HG02588 (cell line): ENCODE results near the gene HEPH.
"Not testable (repeated sequence)": the region's sequence is repeated elsewhere in the genome, so short reads cannot be mapped to it uniquely, and the experiment has no call there.

Experiments used
- ATAC-seq: cut with Tn5 transposase; IDR thresholded peaks from one replicate; pipeline ENCODE4 v1.9.1; 2021; ENCODE audit warnings: mild to moderate bottlenecking, moderate library complexity; ENCODE audit not compliant: unreplicated experiment

Gene HEPH

DNA sequence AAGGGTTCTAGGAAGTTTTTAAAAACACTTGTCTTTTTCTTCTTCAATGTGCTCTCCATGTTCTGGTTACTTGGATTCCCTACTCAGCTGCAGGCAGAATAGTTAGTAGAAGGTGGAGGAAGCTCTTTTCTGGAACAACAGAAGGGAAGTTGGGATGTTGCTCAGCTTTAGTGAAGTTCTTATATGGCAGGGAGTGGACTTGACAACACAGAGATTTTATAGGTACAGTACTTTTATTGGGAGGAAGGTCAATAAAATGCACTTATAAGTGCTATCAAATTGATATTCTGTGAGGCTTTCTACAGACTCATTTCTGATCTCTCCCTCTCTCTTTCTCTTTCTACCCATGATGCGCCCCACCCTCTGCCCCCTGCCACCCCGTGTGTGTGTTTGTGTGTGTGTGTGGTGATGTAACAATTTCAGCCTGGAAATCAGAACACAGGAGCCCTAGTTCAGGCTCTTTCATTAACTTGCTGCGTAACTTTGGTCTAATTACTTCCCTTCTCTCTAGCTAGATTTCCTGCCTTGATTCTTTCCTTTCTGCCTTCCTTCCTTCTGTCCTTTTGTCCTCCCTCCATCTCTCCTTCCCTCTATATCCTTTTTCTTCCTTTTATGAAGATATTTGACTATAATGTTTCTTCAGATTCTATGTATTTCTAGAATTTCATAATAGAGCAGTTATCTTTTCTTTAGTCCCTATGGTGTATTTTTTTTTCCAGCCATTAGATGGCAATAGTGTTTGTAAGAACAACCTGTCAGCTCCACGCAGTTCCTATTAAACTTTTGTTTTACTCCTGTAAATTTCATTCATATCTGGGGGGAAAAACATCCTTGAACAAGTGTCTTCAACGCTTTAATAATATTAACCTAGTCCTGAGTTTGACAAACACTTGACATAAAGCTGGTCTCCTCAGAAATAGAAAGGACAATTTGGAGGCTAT, 37.1 kb downstream of the HEPH start:
- ATAC-seq = no peak

DNA sequence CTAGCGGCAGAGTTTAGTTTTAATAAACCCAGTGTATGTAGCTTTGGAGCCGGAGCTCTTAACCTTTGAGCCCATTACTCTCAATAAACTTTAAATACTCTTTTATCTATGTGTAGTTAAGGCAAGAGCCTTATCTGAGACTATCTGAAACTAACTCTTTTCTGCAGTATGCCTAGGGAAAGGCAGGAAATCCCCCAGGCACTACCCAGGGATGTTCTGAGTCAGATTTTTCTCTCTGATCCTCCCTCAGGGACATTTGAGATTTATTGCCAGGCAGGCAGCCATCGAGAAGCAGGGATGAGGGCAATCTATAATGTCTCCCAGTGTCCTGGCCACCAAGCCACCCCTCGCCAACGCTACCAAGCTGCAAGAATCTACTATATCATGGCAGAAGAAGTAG, 39.1 kb downstream of the HEPH start:
- ATAC-seq = no peak

DNA sequence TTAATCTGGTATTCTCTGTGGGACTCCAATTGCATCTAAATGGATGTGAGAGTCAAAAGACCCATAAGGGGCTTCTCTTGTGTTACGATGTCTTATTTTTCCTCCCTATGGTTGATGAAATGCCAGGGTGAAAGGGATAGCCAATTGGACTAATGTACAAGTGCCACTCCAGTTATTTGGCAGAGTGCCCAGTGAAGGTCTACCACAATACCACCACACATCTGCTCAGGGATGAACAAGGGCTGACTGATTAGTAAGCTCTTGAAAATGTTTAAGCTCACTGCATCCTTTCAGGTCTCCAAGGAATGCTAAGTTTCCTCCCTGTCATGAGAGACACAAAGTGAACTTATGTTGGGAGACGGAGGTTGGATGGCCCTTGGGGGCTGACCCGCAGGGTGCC, 57.8 kb downstream of the HEPH start:
- no peak for ATAC-seq

DNA sequence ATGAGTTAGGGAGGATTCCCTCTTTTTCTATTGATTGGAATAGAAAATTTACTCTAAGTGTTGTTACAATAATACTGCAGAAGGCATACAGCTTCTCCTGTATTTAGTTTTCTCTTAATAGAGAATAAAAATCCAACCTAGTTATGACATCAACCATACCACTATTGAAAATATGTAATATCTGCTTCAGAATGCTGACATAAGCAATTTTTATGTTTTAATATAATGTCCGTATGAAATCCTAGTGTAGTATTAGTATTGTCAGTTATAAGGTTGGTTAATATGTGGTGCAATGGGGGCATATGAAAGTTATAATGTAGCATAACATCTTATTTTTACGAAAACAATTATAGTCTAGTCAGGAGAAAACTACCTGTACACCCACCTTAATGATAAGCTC, 68.2 kb downstream of the HEPH start:
- no peak for ATAC-seq

DNA sequence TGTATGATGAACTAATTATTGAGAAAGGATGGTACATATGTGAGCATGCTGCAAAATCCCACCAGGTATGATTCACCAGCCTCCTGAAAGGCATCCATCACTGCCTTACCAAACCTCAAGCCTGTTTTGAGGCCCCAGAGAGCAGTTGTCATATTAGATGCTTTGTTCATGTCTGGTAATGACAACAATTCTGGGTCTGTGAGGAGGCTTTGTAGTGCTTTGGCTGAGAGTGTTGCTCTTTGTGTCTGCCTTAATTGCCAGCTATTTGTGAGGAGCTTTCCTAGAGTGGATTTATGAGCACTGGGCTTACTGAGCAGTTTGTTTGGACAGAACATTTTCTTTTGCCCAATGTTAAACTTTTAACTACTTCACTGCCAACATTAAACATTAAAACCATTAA, 69.2 kb downstream of the HEPH start:
- no peak for ATAC-seq

DNA sequence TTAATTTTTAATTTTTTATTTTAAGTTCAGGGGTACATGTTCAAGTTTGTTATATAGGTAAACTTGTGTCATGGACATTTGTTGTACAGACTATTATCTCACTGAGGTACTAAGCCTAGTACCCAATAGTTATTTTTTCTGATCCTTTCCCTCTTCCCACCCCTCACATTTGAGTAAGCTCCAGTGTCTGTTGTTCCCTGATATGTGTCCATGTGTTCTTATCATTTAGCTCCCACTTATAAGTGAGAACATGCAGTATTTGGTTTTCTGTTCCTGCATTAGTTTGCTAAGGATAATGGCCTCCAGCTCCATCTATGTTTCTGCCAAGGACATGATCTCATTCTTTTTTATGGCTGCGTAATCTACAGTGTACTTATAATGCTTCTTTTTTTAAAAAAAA, 69.9 kb downstream of the HEPH start:
- not testable (repeated sequence) for ATAC-seq

DNA sequence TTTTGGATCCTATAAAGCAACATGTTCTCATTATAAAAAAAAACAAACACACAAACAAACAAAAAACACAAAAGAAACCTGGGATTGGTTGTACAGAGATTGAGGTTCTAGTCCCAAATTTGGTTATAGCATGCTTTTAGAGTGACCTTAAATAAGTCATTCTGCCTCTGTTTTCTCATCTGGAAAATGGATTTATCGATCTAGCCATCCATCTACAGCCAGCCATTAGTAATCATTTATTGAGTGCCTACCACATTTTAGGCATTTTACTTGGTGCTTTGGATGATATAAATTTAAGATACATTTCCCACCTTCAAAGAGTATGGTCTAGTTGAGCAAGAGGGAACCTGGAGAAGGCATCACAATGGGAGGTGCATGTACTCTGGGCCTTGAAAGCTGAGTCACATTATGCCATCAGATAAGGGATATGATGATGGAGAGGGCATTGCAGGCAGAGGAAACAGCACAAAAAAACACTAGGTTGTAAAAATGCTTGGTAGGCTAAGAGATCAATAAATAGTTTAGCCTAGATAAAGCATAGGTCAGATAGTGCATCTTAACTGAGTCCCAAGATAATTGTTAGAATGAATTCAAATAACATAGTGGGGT, 91.4 kb downstream of the HEPH start:
- no peak for ATAC-seq

DNA sequence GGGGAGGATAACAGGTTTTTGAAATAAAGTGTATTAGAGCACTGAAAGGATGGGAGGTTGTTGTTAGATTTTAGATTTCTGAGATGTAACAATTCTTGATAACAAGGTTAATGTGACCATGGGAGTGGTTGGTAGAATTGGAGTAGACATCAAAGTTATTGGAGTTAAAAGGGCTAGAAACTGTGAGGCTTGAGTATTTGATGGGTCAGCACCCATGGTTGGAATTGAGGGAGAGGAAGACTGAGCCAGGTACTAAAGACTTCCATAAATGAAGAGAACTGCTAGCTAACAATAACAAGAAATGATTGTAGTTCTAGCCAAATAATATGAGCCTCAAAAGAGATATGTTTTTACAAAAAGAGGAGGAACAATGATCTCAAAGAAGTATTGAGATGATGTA, 98.8 kb downstream of the HEPH start:
- no peak for ATAC-seq
